Amniotic epithelial cell (primary cell): ENCODE data around the gene RAB40C.

ENCODE experiments used
- DNase-seq: peaks from one replicate; pipeline ENCODE4 v3.0.0-alpha.2; 2010; ENCODE audit warnings: low read depth

RAB40C gene

GRCh38 chr16:647173-647902 lies 57.5 kb downstream of the RAB40C start:
- no peak for DNase-seq

GRCh38 chr16:648071-648780 lies 58.4 kb downstream of the RAB40C start:
- peak; percentile 19 for DNase-seq

DNA sequence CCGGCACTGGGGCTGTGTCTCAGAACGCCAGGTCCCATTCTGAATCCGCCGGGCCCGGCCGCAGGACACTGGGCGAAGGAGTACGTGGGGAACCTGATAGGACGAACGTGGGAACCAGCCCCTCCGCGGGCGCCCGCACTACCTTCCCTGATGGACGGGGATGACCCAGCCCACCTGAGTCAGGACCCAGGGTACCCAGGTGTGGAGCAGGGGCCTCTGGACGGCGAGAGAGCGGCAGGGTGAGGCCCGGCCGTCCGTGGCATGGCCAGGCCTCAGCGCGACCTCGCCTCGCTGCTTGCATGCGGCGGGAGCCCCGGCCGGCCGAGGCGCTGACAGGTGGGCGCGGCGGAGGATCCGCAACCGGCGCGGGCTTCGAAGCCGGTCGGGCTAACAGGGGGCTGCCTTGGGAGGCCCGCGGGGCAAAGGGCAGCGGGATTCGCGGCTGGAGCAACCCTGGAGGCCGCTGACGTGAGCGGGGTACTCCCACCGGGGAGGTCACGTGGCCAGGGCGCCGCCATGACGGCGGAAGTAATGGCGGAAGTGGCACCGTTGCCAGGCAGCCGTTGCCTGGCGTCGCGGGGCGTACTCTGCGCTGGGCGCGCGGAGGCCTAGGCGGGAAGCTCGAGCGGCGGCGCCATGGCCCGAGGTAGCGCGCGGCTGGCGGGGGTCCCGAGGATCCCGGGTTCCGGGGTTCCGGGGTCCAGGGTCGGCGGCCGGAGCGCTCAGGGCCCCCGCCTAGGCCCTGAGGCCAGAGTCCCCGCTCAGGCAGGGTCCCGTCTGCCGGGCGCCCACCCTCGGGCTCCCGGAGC lies 59.1 kb downstream of the RAB40C start, which contains the start of gene WDR90:
WDR90 (plus strand) TSS at position 585 of the 809 bp plus-strand sequence; CDS start at position 637, 52 bp downstream.
- DNase-seq = peak; percentile 86

GRCh38 chr16:649631-650030 lies 59.8 kb downstream of the RAB40C start:
- DNase-seq = no peak

DNA sequence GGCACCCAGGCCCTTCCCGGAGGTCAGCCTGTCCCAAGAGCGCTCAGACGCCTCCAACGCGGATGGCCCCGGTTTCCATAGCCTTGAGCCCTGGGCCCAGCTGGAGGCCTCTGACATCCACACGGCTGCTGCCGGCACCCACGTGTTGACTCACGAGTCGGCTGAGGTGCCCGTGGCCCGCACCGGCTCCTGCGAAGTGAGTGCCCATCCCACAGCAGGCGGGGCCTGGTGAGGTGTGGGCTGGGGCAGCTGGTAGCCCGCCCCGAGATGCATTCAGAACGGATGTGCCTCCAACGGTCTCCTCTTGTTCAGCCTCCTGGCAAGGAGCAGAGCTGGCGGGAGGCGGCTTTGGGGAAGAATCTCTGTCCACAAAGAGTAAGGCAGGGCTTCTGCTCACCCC lies 62.0 kb downstream of the RAB40C start:
- DNase-seq = no peak

- DNase-seq = no peak
Observed at GRCh38 chr16:652454-653305, 62.8 kb downstream of the RAB40C start.

DNA sequence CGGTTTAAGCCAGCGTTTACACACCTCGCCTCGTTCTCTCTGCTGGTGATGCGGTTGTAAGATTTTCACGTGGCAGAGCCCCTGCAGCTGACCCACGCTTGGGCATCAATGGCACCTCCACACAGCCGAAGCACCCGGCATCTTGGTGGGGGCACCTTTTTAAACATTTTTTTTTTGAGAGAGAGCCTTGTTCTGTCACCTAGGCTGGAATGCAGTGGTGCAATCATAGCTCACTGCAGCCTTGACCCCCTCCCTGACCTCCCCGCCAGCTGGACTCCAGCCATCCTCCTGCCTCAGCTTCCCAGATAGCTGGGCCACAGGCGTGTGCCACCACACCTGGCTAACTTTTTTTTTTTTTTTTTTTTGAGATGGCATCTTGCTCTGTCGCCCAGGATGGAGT lies 64.2 kb downstream of the RAB40C start:
- no peak for DNase-seq

GRCh38 chr16:657487-657886 lies 67.6 kb downstream of the RAB40C start:
- no peak for DNase-seq

GRCh38 chr16:658679-659571 lies 69.1 kb downstream of the RAB40C start:
- DNase-seq = no peak

DNA sequence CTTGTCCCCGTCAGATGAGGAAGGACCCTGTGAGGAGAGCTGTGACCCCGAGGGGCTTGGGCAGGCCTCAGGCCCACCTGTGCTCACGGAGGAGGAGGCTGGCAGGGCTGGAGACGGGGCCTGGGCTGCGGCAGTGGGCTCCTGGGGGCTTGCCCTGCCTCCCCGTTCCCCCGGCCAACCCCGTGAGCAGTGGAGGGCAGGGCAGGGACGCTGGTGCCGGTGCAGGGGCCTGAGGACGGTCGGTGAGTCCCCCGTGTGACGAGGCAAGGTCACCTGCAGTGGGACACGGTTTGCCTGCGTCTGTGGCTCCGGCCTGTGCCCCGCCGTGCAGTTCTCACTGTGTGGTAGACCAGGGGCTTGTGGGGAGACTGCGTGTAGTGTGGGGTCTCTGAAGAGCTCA lies 69.8 kb downstream of the RAB40C start:
- no peak for DNase-seq

GRCh38 chr16:660132-660458 lies 70.2 kb downstream of the RAB40C start:
- DNase-seq = no peak

DNA sequence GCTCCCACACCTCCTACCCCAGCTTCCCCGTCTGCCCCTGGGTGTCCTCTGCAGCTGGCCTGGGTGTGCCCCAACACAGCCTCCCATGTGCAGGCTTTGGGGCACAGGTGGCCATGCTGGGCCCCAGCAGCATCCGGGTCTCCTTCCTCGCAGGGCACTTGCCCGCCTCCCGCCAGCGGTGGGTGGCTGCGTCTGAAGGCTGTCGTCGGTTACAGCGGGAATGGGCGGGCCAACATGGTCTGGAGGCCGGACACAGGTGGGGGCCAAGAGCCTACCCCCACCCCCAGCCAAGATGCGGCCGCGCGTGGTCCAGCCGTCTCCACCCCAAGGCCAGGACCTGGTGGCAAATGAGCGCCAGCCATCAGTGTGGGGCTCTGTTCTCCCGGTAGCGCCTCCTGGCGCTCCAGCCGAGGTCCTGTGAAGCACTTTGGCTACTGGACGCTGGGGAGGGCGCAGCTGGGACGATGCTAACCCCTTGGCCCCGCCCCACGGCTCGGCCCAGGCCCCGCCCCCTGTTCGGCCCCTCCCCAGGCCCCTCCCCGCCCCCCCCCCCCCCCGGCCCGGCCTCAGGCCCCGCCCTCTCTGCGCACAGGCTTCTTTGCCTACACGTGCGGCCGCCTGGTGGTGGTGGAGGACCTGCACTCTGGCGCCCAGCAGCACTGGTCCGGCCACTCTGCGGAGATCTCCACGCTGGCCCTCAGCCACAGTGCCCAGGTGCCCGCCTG lies 70.8 kb downstream of the RAB40C start:
- DNase-seq = peak; percentile 80

GRCh38 chr16:661184-661821 lies 71.4 kb downstream of the RAB40C start:
- no peak for DNase-seq

DNA sequence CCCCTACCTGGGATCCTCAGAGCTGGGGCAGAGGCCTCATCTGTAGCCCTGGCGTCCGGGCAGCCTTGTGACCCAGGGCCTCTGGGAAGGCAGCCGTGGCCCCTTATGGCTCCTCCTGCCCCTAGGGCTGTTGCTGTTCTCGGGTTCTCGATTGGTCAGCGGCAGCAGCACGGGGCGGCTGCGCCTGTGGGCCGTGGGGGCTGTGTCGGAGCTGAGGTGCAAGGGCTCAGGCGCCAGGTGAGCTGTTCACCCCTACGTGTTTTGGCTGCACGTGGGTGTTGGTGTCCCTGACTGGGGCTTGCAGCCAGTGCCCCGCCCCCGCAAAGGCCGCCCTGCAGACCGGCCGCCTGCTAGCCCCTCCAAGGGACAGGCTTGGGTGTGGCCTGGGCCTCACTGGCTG lies 72.2 kb downstream of the RAB40C start:
- DNase-seq = no peak

DNA sequence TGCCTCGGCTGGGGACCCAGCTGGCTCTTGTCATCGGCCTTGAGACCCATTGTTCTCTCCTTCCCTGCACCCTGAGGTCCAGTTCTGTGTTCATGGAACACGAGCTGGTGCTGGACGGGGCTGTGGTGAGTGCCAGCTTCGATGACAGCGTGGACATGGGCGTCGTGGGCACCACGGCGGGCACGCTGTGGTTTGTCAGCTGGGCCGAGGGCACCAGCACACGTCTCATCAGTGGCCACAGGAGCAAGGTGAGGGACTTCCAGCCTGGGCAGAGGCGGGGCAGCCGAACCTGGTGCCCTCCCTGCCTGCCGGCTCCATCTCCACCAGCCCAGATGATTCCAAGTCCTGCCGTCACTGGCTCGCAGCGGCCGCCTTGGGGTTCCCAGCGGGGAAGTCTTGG lies 72.7 kb downstream of the RAB40C start:
- no peak for DNase-seq

- no peak for DNase-seq
Observed at GRCh38 chr16:666572-666971, 76.7 kb downstream of the RAB40C start.

- DNase-seq = no peak
Observed at GRCh38 chr16:667113-667779, 77.4 kb downstream of the RAB40C start.

GRCh38 chr16:667780-668518 lies 78.1 kb downstream of the RAB40C start, which contains the start of gene RHOT2:
Gene RHOT2, plus strand, starts transcription at chr16:668132. Its CDS starts 68 bp downstream, at chr16:668200.
- peak; percentile 81 for DNase-seq
